HG03060 (cell line): Measurements from ENCODE around the gene POLR2F.
A peak's percentile ranks its signal among the peaks of the same experiment; 100 is the strongest.
"Not testable (repeated sequence)": the region's sequence is repeated elsewhere in the genome, so short reads cannot be mapped to it uniquely, and the experiment has no call there.

ENCODE experiments used
- ATAC-seq: cut with Tn5 transposase; IDR thresholded peaks from one replicate; pipeline ENCODE4 v1.9.1; 2021; ENCODE audit warnings: low read depth, moderate number of reproducible peaks; ENCODE audit not compliant: unreplicated experiment

Gene POLR2F

DNA sequence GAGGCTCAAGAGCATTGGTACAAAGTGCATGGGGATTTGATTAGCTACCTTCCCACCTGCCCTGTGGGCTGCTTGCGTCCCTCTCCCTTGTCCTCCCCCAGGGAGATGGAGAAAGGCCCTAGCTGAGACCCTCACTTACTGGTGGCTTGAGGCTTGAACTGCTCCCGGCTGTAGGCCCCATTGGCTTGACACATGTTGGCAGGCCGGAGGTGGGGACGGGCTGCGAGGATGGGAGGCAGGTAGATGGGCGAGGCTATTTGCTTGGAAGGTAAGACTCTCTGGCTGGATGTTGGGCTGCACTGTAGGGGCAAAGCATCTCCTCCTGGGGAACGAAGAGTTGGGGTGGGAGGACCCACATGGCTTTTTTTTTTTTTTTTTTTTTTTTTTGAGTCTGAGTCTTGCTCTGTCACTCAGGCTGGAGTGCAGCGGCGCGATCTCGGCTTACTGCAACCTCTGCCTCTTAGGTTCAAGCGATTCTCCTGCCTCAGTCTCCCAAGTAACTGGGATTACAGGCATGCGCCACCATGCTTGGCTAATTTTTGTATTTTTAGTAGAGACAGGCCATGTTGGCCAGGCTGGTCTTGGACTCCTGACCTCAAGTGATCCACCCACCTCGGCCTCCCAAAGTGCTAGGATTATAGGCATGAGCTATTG, 6.2 kb upstream of the POLR2F start:
- not testable (repeated sequence) for ATAC-seq

- ATAC-seq: no peak
These were observed 2.2 kb upstream of the POLR2F start for GRCh38 chr22:37951305-37951704.

DNA sequence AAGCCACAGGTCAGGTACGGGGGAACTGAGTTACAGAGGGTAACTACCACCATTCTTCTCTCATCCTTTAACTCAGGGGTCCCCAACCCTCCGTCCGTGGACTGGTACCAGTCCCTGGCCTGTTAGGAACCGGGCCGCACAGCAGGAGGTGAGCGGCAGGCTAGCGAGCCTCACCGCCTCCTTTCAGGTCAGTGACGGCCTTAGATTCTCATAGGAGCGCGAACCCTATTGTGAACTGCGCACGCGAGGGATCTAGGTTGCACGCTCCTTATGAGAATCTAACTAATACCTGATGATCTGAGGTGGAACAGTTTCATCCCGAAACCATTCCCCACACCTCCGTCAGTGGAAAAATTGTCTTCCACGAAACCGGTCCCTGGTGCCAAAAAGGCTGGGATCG, 870 bp upstream of the POLR2F start:
- not testable (repeated sequence) for ATAC-seq

- peak; percentile 31 for ATAC-seq
These were observed 450 bp upstream of the POLR2F start for GRCh38 chr22:37953062-37953436.

- ATAC-seq: no peak
These were observed 1.2 kb downstream of the POLR2F start for GRCh38 chr22:37954686-37955085.

DNA sequence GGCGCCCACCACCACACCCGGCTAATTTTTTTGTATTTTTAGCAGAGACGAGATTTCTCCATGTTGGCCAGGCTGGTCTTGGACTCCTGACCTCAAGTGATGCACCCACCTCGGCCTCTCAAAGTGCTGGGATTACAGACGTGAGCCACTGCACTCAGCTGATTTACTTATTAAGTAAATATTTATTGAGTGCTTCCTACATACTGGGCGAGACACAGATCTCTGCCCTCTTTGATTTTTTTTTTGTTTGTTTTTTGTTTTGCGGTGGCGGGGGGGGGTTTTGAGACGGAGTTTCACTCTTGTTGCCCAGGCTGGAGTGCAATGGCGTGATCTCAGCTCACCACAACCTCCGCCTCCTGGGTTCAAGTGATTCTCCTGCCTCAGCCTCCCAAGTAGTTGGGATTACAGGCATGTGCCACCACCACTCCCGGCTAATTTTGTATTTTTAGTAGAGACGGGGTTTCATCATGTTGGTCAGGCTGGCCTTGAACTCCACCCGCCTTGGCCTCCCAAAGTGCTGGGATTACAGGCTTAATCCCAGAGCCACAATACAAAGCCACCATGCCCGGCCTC, 2.4 kb downstream of the POLR2F start:
- not testable (repeated sequence) for ATAC-seq

DNA sequence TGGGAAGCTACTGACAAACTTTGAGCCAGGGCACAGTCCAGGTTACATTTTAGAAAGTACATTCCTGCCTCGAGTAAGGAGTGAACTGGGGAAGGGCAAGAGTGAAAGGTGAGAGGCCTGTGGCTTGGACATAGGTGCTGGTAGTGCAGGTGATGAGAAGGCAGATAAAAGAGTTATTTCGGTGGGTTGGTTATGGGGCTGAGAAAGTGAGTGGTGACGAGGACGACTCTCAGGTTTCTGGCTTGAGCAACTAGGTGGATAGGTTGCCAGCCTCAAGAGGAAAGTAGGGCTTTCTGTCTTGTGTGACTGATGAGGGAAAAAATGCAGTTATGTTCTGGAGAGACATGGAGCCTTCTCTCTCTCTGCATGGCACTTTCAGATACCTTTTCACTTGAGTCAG, 3.7 kb downstream of the POLR2F start:
- no peak for ATAC-seq

- no peak for ATAC-seq
These were observed 5.8 kb downstream of the POLR2F start for GRCh38 chr22:37959231-37959825.

GRCh38 chr22:37961062-37961461, 7.6 kb downstream of the POLR2F start:
- no peak for ATAC-seq

- no peak for ATAC-seq
These were observed 12.6 kb downstream of the POLR2F start for GRCh38 chr22:37965940-37966664.

GRCh38 chr22:37967147-37967546, 13.6 kb downstream of the POLR2F start:
- ATAC-seq: no peak

DNA sequence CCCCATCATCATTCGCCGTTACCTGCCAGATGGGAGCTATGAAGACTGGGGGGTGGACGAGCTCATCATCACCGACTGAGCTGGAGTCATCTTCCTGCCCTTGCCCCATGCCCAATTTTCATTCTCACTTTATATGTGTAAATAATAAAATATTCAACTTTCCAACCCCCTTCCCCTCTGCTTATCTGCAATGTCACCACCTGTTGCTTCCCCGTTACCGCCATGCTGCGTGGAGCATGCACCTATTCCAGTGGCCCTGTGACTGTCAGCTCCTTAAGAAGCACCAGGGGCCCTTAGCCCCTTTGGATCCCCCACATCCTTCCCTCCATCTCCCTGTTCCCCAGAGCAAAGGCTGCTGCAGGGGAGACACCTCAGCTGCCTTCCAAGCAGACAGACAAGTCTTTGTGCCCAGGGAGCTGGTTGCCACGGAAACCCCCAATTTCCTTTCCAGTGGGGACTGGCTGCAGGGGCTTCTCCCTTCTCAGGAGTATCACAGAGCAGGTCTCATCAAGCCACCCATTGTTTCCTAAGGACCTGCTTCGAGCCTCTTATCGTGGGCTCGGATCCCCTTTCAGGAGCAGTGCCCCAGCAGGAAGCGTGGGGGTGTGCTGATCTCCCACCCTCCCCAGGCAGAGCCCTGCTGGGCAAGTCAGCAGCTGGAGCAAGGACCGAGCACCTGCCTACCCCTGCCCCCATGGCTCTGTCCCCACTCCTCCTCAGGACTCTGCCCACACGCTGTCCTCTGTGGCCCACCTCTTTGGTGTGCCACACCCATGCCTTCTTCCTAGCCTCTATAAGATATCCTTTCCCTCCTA, 14.3 kb downstream of the POLR2F start:
- no peak for ATAC-seq

GRCh38 chr22:37968452-37969251, 15.2 kb downstream of the POLR2F start:
- ATAC-seq: no peak

GRCh38 chr22:37970864-37971263, 17.4 kb downstream of the POLR2F start:
- no peak for ATAC-seq

DNA sequence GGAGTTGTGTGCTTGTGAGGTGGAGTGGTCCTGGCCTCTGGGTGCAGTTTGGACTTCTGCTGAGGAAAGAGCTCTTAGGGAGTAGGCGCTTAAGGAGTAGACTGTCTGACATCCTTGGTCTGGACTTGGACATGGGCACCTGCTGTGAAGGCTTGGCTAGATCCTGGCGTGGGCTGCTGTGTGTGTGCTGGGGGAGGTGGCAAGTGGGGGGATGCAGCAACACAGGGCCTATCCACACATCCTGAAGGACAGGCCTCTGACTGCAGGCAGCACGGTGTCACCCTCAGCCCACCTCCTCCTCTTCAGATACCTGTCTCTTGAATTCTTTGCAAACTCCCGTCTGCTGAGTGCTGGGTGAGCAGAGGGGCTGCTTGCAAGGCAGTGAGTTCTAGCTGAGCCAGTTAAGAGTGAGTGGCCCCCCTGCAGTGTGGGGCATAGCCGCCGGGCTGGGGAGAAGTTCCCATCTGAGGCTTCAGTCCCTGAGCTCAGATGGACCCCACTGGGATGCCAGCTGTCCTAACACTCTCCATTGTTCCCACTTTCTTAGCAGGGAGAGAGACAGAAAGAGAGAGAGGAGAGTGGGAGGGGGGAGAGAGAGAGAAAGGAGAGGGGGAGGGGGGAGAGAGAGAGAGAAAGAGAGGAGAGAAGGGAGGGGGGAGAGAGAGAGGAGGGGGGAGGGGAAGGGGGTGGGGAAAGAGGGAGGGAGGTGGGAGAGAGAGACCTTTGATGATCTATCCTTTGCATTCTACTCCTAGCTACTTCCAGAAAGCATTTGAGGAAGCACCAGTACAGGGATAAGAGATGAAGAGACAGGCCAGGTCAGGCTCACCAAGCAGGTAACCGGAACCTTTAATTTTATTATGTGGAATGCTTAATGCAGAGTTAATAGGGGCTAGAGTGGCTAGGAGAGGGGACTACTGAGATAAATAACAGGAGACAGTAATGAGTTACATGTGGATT, 18.3 kb downstream of the POLR2F start:
- ATAC-seq: no peak

DNA sequence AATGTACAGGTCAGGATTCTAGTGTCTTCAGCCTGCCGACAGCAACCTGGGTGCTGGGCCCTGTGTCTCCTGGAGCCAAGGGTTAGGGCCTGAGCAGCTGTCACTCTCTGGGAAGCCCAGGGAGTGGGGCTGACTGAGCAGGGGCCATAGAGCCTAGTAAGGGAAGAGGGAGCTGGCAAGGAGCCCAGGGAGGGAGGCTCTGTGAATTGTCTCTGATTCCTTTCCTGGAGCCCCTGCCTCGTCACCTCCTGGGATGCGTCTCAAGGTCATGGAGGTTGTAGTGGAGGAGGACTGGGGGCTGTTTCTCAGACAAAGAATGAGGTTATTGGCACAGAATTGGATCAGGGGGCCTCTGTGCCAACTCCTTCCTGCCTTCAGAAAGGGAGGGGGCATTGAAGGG, 19.0 kb downstream of the POLR2F start:
- ATAC-seq: no peak

- ATAC-seq: no peak
These were observed 20.0 kb downstream of the POLR2F start for GRCh38 chr22:37973271-37974170.

- ATAC-seq: no peak
These were observed 21.7 kb downstream of the POLR2F start for GRCh38 chr22:37975153-37975552.
